GM21526 (cell line): ENCODE results near the gene NDC1.

ENCODE experiments used
- ATAC-seq: cut with Tn5 transposase; IDR thresholded peaks from one replicate; pipeline ENCODE4 v1.9.1; 2021; ENCODE audit warnings: moderate library complexity; ENCODE audit not compliant: unreplicated experiment, low FRiP score

Gene NDC1

DNA sequence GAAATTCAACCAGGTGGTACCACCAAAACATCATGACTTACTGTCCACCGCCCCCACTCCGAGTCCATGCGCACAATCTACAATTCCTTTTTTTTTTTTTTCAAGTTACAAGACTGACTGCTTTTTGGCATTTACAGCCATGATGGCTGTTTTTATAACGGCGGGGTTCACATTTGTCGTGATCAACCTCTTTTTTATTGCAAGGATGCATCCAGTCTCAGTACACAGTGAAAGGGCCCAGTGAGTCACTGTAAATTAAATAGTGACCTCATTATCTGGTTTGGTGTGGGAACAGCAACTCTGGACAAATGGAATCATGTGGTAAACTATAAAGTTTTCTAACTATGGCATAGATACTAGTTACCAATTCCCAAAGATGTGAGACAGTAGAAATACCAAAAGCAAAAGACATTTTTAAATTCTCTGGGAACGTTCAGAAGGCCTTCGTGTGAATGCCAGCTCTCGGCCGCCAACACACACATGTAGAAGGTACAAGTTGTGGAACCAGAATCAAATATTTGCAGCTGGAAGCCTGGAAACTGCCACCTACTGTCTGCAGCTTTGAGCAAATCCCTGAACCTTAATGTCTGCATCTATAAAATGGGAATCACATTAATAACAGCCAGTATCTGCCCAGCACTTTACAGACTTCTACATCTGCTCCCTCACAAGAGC lies 104.0 kb downstream of the NDC1 start:
- no peak for ATAC-seq

DNA sequence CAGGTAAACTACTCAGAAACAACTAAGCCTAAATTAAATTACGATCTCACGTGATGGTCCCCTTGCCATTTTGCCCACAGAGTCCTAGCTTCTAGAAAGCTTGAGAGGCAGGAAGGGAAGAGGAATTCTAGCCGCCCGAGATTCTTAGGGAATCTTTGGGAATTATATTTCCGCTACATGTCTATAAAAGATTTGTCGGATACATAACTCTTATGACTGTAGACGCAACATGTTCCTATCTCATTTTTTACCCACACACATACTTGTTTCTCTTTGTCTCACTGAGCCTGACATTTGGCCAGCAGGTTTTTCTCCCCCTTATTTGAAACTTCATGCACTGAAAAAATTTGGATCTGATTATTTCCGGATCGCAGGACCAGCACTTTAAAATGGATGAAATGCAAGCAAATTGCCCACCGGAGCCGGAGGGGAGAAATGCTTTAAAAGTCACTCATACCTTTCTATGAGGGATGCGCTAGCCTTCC lies 104.6 kb downstream of the NDC1 start:
- no peak for ATAC-seq

DNA sequence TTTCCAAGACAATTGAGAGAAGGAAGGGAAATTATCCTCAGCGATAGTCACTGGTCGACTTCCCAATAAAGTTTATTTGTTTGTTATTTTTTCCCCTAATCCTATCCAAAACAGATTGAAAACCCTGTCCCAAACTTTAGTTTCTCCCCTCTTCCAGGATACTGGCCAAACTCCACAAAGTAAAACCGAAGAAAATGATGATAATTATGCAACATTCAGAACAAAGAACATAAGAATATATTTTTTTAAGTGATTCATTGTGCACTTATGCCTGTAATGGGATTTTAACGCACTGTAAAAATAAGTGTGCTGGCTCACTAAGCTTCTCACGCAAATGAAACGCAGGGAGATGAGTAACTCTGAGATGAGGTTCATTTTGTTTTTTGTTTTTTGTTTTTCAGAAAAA lies 105.2 kb downstream of the NDC1 start:
- no peak for ATAC-seq

DNA sequence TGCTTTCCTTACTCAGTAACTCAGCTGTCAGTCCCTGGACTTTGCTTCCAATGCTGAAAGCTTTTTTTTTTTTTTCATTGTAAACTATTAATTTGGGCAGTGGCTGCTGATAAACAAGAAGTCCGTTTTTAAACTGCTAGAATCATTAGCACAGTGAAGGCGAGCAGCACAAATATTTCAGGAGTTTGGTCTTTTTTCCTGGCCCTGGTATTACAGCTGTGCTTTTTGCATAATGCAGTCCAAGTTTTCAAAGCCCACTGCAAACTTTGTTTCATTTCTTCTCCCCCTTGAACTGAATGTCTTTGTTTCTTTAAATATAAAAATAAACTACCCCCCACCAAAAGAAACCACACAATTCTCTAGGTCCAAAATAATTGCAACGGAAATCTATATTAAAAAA lies 105.7 kb downstream of the NDC1 start:
- no peak for ATAC-seq

DNA sequence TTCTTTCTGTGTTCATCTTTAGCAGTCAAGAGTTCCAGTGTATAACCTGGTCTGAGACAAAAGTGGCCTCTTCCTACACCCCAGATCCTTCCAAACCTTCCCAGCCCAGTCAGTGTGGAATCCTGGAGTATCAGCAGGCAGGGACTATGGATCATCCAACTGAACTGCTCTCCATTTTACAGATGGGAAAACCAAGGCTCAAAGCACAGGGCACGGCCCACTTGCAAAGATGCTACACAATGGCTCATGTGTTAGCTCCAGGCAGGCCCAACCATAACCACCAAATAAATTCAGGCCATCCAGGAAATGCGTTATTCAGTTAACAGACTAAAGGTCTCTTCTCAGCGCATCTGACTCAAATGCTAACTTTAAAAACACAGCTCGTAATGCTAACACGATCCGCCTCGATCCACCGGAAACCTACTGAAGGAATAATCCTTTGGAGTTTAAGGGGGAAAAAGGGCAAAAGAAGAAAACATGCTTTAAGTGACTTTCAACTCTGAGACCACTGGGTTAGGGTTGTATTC lies 106.3 kb downstream of the NDC1 start:
- no peak for ATAC-seq

DNA sequence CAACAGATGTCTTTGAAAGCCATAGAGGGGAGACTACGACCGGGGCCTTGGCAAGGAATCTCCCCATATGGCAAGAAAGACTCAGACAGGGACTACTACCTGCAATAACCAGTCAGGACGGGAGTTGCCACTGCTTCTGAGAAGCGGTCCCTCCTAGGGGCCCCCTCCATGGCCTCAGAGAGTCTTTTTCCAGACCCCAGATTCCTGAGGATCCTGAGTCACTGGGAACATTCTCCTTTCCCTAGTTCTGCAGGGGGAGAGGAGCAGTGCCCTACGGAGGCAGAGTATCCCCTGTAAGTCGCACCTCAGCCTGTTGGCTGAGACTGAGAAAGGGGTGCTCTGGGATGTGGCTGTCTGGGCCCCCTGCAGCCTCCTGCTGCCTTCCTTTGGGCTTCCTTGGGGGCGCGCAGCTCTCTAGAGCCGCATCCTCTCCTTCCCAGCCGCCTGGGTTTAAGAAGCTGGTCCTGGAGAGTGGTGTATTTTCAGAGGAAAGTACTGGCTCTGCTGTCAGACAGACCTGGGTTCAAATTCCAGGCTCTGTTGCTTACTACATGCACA lies 107.0 kb downstream of the NDC1 start:
- no peak for ATAC-seq

DNA sequence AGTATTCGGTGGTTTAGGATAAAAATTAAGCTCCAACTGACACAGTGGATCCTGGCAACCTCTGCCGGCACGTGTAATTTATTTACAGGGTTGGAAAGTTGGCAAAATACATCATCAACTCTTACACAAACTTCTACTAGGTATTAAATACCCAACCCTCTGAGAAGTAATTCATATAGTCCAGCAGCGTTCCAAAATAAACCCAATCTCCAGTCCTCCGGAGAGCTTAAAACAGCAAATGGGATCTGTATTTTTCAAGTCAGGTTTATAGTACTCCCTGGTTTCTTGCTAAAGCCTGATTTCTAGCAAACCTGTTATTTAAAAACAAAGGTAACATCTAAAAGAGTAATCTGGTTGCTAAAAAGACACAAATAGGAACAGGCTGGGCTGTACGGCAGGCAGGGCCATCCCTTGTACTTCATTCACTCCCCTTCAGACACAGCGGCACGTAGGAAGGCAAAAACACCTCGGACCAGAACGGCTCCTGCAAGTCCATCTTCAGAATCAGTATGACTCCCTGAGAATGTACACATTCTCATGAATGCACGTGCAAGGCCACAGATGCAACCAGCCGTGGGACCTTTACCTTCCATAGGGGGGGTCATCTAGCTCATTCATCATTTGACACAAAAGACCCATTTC lies 107.8 kb downstream of the NDC1 start:
- no peak for ATAC-seq

DNA sequence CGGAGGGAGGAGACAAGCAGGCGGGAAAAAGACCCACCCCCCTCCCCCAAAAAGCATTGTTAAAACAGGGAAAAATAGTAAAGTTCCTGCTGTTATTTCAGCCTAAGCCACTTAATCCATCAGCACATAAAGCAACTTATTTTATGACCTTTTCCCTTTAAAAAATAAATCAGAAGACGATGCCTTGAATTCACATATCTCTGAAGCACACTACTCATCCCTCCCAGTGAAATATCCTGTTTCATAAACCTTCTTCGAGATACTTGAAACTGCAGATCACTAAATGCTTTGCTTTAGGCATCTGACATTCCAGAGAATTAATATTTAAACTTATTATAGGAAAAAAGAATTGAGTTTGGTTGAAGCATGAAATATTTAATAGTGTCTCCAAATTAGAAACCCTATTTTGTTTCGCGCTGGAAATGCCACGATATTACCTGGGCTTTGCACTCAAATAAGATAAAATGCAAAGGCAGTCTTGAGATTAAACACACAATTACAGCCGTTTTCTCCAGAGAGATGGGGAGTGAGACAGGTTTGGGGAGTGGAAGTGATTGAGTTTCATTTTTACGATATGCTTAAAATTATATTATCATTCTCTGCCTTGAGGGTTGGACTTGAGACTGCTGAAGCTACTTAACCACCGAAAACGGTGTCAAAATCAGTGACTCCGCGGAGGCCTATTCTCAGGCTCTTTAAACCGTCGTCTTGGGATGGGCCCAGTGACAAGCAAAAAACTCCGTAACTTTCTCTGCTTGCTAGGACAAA lies 108.5 kb downstream of the NDC1 start:
- no peak for ATAC-seq

DNA sequence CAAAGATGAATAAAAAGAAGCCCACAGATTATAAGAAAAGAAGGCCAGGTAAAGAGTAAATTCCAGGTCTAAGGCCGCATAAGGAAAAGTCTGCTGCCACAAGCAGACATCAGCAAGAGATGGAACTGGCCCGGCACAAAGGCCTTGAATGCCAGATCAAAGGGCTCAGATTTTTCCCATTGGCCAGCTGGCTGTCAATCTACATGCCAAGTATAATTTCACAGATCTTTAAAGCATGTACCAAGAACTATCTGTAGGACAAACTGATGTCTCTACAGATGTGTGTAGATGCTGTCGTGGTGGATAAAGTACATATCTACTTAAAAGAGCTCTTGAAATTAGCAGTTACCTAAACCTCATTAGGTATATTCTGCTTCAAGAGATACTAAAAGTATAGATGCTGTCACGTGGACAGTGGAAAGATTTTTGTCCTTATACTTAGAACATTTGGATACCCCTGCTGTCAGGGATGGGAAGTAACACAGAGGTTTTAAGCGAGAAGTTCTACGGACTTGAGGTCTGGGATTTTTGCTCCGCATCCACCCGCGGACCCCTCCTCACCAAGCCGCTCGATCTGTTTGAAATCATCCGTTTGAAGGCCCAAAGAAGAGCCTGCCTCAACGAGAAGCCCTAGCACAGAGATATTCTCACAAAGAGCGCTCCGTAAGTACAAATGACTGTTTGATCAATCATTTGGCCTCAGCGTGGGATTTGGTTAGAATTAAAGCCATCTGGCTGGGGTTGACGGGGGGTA lies 109.2 kb downstream of the NDC1 start:
- ATAC-seq, result no peak

DNA sequence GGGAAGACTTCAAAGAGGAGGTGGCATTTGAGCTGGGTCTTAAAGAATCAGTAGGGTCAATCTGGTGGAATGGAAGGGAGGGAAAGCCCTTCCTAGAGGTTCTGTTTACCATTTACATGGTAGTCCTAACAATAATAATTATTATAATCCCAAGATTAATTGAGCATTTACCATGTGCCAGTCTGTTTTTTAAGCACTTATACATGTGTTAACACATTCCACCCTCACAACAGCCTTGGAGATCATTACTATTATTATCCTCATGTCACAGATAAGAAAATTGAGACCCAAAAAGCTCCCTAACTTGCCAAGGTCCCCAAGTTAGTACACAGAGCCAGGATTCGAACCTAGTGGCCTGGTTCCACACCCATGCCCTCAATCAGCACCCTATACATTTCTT lies 109.9 kb downstream of the NDC1 start:
- ATAC-seq, result no peak

DNA sequence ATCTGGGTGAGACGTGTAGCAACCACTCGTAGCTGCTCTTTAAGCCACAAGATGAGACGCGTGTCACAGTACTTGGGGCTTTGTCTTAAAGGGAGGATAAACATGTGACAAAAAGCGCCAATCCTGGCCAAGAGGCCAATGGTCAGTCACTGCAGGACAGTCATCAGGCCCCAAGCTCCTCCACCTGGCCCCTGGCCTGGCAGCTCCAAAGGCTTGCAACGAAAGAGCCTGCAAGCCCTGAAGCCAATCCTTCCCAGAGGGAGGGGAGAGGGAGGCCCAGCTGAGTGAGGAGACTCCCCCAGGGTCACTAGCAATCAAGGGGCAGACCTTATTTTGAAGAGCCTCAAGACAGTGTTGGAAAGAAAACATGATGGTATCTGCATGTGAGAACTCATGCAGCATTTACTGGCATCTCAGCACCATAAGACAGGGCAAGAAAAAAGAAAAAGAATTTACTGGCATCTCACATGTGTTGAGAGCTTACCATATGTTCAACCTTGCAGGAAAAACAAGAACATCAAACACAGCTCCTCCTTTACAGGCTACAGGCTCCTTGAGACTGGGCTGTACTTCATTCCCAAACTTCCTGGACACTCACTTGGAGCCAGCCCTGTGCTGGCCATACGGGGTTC lies 110.5 kb downstream of the NDC1 start:
- no peak for ATAC-seq

DNA sequence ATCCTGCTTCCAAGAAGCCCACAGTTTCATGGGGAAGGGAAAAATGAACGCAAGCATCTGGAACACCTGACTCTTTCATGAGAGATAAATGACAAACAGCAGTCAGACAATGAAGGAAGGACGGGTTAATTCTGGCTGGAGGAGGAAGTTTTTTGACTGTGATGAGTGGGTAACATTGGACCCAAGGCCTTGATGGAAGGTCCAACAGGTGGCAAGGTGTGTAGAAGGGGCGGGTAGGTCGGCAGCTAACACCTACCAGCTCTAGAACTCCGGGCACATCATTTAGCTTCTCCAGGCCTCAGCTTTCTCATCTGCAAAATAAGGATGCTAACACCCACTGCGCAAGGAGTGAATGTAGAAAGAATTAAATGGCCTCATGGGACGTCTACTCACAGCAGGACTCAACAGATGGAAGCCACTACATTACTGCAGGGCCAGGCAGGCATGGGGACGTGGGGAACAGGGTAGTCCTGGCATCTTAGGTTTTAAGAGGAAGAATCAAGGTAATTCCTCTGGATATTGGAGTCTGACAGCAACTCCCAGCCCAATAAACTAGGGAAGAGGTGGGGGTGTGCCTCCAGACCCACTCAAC lies 112.0 kb downstream of the NDC1 start:
- ATAC-seq, result no peak

DNA sequence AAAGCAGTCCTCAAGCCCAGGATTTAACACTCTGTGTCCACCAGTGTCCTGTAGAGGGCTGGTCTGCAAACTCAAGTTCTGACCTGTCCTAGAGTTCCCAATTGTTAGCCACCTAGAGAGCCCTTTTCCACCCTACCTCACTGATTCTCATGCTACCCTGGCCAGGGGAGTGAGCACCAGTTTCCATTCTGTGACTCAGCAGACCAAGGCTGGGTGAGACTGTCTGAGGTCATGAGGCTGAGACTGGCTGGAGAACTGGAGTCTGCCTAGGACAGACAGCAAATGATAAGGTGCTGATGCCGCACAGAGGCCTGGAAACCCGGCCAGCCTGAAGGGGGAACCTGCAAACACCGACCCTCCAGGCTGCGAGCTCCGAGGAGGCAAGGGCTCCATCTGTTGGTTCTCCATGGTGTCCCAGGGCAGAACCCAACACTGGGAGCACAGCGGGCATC lies 112.8 kb downstream of the NDC1 start:
- no peak for ATAC-seq

DNA sequence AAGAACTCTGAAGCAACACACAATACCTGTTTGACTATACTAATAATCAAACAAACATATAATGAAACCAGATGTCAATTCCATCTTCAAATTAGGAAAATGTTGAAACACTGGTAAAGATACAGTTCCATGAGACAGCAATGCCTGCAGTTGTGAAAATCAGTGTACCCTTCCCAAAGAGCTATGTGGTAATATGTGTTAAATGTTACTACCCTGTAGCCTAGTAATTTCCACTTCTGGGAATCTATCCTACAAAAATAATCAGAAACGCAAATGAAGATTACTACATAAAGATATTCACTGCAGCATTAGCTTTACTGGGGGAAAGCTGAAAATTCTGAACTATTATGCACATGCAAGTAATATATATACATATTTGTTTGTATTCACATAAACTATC lies 116.1 kb downstream of the NDC1 start:
- no peak for ATAC-seq

DNA sequence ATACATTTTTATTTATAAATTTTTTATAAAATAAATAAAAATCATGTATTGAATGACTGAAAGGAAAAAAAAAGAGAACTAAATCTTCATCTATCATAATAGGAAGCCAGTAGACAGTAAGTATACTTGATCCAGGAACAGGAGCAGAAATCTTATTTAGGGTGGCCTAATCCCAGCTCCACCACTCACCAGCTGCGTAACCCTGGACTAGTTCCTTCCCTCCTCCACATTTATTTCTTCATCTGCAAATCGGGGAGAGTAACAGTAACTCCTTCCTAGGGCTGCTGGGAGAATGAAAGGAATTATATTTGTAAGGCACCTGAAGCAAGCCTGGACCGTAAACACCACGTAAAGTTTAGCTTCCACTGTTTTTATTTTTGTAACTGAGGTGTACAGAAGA lies 117.0 kb downstream of the NDC1 start:
- ATAC-seq, result no peak

DNA sequence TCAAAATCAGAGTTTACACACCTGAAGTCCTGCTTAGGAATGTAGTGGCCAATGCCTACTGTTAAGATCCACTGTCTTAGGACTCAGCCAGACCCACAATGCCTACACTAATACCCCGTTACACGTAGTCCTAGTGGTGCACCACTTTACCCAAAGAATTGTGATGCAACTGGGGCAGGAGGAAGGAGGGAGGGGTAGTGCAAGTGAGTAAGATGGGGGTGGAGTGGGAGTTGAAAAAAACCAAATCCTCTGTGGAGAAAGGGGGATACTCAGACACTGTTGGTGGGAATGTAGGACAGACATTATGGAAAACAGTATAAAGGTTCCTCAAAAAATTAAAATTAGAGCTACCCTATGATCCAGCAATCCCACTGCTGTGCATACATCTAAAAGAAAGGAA lies 118.6 kb downstream of the NDC1 start:
- ATAC-seq, result no peak

DNA sequence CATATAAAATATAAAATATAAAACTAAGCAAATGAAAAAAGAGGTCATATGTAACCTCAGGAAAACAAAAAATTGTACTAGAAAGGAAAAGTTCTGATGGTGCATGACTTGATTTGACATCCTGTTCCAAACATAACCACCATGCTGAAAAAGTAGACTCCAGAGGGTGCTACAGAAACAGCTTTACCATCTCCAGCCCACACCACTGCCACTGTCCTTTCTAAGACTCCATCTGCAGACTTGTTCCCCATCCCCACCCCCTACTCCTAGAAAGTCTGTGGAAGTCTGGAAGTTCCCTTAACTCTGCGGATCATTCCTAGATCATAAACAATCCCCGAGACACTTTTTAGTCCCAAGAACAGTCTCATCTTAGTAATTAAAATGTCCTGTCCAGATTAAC lies 119.7 kb downstream of the NDC1 start:
- no peak for ATAC-seq

DNA sequence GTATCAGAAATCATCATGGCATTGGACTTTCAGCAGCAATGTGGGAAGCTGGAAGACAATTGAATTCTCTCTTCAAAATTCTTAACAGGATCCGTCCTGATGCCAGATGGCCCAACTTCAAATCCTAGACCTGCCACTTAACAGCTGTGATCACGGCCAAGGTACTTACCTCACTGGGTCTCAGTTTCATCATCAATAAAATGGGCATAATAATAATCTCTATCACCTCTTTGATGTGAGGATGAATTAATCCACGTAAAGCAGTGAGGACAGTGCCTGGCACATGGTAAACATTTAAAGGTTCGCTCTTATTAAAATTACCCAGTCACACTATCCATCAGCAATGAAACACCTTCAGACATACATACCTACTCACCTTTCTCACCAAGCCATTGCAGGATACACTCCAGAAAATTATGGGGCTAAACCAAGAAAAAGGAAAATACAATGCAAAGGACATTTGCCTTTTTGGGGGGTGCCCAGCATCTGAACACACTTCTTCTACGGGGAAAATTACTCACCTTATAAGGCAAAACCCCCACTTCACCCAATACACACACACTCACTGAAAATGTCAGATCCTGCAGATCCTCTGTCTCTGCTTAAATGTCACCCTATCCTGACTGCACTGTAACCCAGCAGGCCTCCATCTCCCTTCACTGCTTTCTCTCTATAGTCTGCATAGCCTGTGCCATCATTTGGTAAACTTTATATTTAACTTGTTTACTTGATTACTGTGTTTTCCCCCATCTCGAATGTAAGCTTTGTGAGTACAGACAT lies 120.9 kb downstream of the NDC1 start:
- ATAC-seq, result no peak

DNA sequence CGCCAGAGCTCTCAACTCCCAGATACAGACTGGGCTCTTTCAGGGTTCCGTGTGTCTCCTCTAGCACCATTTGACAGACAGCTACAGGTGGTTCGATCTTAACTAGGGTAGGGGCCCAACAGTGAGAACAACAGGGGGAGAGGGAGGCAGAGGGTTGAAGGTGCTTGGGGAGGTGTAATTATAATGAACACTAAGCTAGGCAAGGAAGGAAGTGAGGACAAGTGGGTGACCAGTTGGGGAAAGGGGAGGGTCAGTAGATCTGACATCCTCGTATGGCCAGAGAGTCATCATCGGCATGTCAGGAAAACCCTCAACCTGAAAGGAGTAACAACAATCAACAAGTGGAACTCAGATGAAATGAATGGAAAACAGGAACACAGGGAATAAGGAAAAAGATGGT lies 121.9 kb downstream of the NDC1 start:
- ATAC-seq, result no peak
